OCI-LY1 (cell line): ENCODE data around the gene DUXB.

Experiments
- EZH2 ChIP-seq: fragments of 200-600 bp; sonication (generic), shearing (Covaris generic); IDR thresholded peaks from 2 replicates; pipeline ENCODE4 v1.8.0; 2017; ENCODE audit warnings: borderline replicate concordance, mixed run types, mild to moderate bottlenecking, antibody characterized with exemption, low read length, moderate library complexity, mixed read lengths
- TF ChIP-seq, protein P1 (sequence below): fragments of 200-600 bp; sonication (generic), shearing (Covaris generic); IDR thresholded peaks from 2 replicates; pipeline ENCODE4 v1.5.1; 2017; ENCODE audit warnings: mild to moderate bottlenecking, antibody characterized with exemption, low read length, moderate library complexity, mixed read lengths

- TF ChIP-seq, protein P1, sequence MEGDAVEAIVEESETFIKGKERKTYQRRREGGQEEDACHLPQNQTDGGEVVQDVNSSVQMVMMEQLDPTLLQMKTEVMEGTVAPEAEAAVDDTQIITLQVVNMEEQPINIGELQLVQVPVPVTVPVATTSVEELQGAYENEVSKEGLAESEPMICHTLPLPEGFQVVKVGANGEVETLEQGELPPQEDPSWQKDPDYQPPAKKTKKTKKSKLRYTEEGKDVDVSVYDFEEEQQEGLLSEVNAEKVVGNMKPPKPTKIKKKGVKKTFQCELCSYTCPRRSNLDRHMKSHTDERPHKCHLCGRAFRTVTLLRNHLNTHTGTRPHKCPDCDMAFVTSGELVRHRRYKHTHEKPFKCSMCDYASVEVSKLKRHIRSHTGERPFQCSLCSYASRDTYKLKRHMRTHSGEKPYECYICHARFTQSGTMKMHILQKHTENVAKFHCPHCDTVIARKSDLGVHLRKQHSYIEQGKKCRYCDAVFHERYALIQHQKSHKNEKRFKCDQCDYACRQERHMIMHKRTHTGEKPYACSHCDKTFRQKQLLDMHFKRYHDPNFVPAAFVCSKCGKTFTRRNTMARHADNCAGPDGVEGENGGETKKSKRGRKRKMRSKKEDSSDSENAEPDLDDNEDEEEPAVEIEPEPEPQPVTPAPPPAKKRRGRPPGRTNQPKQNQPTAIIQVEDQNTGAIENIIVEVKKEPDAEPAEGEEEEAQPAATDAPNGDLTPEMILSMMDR: no peak
- TF ChIP-seq EZH2: no peak
These were observed 9.1 kb upstream of the DUXB start for GRCh38 chr16:75710344-75710743.
